Brain pericyte (primary cell): ENCODE measurements around the gene DNAH3.

ENCODE experiments used
- DNase-seq: peaks from one replicate; pipeline ENCODE4 v3.0.0-alpha.2; 2012; ENCODE audit warnings: low read depth, low spot score

Gene DNAH3

DNA sequence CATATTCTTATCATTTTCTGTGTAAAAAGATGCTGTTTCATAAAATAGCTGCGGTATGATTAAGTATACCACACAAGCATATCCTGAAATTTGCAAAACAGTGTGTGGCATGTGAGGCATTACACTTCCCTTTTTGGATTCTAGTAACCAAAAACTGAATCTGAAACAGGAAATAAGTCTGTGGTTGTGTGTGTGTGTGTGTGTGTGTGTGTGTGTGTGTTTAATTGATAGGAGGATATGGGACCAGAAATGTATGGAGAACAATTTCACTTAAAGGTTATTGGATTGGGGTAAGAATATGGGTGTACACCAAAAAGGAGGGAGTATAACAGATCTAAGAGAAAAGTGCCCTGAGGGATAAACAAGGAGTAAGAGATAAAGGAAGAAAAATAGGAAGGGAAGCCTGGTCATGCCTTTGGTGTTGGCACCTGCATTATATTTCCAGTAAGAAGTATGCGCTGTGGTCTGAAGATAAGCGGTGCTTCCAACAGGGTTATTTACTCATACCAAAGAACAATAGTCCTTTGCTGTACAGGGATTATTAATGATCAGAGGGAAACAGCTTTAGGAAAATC lies 246.1 kb downstream of the DNAH3 start:
- no peak for DNase-seq

DNA sequence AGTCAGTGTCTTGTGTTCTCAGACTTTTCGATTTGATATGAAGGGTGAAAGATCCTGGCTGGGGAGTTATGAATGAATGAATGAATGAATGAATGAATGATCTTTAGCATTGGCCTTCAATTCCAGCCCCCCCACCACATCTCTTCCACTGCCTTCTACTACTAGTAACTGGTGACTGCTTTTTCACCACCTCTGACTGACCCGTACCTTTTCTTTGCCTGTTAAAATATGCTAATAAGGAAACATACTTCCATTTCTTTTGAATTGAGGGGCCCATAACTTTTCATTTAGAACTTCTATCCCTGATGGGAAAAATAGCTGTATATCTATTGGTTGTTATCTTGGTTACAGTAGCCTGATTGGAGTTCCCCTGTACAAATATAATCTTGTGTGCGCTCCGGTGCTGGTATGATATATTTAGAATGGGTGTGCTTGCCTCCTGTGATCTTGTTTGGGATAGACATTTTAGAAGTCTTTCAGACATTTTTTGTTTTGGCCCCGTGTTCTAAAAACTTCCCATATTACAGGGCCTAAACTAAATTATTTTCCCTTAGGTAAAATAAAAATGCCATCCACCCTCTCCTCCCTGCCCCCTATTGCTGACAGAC lies 246.6 kb downstream of the DNAH3 start:
- no peak for DNase-seq

DNA sequence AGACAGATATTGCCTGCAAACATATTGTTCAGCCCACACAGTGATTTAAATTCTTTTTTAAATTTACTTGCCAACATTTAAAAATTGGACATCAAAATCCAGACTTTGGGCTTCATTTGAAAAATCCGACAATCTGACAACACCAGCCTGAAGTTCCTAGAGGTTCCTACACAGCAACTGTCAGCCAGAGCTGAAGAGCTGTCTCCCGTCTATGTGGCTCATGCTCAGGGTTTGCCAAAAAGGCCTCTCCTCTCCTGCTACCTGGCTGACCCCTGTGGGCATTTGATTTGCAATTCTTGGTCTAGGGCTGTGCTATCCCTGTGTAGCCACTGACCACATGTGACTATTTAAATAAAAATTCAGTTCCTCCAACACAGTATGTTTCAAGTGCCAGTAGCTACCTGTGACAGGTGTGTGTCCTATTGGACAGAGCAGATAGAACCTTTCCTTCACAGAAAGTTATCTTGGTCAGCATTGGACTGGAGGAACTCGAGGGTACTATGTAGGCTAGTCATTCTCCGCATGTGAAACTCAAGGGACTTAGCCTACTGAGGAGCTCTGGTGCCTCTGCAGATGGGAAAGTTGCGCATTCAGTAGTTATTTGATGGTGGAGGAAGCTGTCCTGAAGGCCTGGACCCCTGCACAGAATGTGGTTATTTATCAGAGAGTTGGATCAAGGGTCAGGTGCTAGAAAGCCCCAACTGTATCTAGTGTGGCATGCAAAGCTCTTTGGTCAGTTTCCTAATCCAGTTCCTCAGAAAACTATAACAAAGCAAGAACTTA lies 247.3 kb downstream of the DNAH3 start:
- no peak for DNase-seq

DNA sequence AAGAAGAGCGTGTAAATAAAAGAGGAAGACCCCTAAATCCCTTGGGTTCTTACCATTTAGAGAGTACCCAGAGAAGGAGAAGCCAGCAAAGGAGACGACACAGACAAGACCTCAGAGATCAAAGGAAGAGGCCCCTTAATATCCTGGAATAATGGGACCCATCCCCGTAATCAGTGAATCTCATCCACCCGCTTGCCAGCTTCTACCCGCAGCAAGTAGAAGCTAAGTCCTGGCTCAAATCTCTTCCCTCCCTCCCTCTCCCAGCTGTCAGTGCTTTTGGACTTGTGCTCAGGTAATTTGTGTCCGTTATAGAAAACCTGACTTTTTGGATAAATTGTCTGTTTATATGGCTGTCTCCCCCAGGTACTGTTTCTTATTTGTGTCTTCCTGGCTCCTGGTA lies 248.2 kb downstream of the DNAH3 start:
- DNase-seq: no peak

DNA sequence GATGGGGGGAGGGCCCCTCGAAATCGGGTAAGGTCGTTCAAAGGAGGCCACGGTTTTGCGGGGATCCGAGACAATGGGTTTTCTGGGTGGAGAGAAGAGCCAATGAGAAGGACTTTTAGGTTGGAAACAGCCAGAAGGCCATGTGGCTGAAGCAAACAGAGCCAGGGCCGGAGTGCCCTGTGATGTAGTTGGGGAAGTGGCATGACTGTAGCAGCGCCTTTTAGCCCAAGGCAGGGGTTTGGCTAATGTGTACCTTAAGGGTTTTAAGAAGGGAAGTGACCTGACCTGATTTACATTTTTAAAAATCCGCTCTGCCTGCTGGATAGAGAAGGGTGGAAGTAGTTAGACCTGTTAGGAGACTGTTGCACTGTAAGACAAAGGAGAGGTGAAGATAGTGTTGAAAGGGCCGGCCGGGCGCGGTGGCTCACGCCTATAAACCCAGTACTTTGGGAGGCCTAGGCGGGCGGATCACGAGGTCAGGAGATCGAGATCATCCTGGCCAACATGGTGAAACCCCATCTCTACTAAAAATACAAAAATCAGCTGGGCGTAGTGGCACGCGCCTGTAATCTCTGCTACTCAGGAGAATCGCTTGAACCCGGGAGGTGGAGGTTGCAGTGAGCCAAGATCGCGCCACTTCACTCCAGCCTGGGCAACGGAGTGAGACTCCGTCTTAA lies 249.1 kb downstream of the DNAH3 start:
- no peak for DNase-seq

DNA sequence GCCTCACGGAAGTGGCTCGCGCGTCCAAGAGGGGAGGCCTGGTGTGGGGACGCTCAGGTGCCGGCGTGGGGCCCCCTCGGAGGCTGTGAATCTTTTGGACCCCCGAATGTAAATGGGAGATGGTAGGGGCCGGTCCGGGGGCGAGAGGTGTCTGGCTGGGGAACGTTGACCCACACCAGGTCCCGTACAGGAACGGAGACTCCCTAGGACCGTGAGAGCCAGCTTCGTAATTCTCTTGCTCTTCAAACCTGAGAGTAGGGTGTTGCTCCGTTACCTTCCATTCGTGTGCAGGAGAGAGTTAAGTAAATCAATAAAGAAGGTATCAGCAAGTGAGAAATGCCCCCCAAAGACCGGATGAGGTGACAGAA lies 249.6 kb downstream of the DNAH3 start:
- no peak for DNase-seq

DNA sequence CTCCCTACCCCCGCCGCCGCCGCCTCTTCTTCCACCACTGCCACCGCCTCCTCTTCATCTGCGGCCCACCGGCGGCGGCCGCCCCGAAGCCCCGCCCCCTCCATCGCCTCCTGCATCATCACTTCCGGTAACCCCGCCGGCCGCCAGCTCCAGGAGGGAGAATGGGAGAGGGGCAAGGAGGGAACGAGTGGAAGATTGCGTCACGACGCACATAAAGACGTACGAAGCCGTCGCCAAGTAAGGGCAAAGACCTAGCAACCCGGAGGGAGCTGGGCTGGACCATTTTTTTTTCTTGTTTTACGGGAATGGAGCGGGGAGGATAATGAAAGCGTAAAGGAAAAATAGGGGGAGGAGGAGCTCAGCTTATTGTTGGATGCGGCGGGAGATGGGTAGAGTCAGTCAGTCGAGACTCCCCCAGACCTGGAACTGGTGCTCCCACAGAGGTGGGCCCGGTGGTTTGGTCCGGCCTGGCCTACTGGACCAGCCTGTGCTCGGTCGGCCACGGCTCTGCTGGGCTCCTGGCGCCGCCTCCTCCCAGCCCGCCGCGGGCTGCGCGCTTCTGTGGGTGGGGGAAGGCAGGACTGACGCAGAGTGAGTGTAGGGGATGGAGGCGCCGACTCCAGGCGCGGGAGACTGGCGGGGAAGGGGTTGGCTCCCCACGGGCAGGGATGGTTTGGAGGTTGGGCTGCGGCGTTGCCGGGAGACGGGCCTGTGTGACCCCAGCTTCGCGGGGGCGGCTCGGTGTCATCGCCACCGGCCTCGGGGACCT lies 250.2 kb downstream of the DNAH3 start, which contains the start of the genes DCUN1D3 and LYRM1:
Gene DCUN1D3, minus strand, starts transcription at position 60 of the 769 bp plus-strand sequence. CDS start 37,820 bp downstream, outside the sequence.
Gene LYRM1, plus strand, starts transcription at position 473 of the 769 bp plus-strand sequence. CDS start 14,785 bp downstream, outside the sequence.
- DNase-seq: peak; percentile 98

DNA sequence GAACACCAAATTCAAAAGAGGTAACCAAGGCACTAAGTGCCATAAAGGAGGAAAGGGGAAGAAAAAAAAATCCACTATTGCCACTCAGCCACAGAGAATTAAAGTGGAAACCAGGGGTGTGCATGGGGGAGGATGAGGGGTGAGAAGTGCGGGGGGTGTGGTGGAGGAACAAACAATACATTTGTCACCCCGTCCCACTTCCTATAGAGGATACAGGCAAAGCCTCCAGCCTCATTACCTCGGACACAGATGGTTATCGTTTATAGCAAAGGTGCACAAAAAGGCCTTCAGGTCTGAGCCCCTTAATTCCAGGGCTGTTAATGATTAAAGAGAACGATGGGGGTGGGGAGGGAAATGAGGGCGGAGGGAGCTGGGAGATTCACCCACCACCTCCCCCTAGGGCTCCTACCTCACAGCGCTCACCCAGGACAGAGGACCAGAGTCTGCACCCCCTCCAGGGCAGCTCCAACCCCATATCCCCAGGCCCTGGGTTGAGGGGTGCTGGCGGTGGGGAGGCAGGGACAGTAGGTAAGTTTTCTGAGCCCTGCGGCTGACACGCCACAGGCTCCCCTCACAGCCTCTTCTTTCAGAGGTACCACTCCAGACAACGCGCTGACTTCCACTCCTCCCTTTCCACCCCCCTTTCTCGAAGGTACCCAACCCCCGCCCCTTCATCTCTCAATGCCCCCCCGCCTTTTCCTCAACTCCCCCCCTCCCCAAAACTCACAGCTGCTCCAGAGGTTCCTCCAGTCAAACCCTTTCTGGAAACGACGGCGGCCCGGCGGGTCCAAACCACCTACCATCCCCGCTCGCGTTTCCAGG lies 251.0 kb downstream of the DNAH3 start:
- DNase-seq: no peak

DNA sequence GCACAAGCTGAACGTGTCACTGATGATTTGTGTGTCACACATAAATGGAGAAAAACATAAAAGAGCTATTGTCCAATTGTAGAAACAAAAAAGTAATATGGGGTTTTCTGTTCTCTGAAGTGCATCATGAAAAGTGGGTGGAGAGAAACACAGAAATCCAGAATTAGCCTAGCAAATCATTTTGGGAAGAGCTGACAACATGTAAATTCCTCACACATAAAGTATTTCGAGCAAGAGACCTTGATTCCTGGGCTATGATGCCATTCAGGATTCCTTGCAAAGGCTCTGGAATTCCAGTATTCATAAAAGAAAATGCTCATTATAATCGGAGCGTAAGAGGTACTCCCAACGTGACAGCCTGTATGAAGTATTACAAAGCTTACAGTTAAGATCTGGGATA lies 251.6 kb downstream of the DNAH3 start:
- no peak for DNase-seq

DNA sequence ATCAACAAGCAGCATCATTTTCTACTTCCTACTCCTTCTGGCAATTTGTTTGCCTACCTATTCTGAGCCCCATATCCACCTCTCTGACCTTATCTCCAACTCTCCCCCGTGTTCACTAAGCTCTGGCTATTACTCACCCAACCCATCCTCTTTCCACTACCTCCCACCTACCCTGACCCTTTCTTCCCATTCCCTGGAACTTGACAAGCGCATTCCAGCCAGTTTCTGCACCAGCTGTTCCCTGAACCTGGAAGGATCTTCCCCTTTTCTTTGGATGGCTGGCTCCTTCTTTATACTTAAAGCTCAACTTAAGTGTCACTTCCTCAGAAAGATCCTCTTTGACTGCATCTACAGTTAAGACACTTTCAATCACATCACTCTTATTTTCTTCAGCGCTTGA lies 252.7 kb downstream of the DNAH3 start:
- no peak for DNase-seq

DNA sequence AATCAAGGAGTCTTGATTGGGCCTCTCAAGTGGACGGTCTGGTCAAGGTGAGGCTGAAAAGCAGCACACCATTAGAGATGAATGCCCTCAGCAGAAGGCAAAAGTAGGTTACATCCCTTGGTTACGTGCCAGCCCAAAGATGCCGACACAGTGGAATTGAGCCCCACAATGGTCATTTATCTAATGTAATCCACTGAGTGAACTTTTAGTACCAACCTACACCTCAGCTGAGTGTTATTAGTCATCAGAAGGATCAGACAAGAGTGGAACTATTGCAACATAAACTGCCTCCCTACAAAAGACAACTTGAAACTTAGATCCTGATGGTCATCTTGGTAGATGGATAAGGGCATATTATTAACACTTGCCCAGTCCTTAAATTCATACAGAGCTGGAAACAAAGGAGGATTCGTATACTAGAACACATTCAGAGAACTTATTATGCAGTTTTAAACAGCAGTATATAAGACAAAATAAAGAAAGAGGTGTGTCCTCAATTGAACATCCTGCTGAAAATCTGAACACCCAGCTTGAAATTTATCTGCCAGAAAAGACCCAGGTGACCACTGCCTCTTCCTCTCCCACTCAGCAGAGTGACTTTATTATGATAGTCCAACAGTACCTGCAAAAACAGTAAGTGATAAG lies 253.3 kb downstream of the DNAH3 start:
- no peak for DNase-seq

DNA sequence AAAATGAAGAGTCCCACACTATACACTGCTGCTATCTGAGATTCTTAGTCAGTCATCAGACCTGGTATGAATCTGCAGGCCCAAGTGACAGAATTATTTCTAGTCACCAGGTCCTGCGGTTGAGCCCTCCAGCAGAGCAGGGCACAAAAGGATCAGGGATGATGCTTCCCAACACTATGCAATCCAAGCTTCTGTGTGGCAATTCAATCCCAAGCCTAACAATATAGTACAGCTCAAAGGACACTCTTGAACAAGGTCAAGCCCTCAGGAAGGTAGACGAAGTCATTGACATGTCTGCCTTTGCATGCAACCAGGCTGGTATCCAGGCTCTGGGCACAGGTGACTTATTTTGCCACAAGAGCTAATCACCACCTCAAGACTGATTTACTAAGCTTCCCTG lies 256.3 kb downstream of the DNAH3 start:
- DNase-seq: no peak

DNA sequence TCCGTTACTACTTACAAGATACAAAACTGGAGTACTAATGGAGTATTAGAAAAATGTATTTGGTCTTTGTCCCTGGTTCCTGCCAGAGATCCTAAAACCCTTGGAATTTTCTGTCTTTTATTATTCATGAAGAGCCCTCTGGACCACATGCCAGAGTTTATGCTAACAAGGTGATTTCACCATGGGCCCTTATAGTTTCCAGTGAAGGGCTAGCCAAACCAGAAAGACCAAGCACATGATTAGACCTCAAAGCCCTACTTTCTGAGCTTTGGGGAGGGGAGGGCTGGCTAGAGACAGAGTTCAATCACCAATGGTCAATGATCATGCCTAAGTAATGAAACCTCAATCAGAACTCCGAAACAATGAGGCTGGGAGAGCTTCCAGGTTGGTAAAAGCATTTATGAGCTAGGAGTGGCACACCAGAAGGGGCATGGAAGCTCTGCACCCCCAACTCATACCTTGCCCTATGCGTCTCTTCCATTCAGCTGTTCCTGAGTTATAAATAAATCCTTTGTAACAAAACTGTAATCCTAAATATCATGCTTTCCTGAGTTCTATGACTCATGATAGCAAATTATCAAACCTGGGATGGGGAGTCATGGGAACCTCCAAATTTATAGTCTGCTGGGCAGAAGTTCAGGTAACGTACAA lies 260.9 kb downstream of the DNAH3 start:
- DNase-seq: no peak

DNA sequence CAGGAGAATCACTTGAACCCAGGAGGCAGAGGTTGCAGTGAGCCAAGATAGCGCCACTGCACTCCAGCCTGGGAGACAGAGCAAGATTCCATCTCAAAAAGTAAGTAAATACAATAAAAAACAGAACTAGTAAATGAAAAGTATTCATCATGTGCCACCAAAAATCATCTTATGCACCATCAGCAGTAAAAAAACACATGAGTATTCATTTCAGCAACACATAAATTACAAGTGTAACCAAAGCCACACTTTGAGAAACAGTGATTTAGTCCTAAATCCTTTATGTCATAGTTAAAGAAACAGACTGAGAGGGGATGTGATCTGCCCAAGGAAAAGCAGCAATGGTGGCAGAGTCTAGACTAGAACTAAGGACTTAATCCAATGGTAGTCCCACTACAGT lies 263.4 kb downstream of the DNAH3 start:
- no peak for DNase-seq

DNA sequence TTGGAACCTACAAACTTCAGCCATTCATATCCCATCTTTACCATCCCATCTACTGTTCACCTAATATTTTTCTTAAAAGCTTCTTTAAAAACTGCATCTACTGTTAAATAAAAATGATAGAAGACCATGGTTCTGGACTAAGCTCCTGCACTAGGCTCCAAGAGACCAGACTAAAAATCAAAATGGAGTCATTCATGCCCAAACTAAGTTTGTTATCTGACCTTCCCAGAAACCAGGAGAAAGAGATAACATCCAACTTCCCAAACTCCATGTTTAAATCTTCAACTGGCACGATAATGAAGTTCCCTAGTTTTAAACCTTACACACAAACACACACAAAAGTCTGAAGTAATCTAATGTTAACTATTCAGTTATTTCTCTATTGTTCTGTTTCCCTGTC lies 264.3 kb downstream of the DNAH3 start:
- DNase-seq: no peak

DNA sequence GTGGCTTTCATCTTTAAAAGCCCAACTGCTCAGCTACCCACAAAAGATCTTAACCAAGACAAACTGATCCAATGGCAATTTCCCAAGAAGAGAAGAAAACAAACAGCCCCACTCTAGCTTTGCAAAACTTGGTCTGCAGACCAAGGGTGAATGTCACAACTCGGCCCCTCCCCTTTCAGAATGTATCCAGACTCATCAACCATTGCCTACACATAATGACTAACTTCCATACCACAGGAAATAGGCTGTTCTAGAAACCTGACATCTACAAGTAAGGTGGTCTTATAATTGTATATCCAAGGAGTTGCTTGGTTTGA lies 266.4 kb downstream of the DNAH3 start:
- no peak for DNase-seq

DNA sequence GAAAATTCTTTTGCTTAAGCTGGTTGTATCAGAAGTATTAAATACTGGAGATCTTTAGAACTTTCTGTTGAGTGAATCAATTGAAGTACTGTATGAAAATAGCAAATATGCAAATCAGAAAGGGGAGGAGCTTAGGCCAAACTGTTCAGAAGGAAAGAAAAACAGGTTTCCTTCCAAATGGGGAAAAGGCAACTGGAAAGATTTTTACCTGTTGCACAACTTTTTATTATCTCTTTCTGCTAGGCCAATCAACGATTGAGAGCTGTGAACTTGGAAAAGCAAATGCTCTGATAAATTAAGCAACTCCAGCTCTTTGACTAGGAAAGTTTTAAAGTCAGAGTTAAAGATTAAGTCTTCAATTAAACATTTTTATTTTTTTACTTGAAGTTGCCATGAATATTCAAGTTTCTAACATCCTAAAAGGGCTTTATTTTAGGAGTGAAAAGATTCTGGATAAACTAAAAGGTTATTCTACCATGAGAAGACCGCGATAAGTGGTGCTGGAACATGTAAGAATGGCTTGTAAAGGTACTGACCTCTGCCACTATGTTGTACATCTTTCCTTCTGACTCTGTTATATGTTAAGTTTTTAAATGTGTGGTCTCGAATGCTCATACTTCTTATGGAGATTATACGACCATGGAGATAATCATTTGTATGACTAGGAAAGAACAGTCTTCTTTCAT lies 266.9 kb downstream of the DNAH3 start:
- DNase-seq: no peak
